Fibroblast of peridontal ligament (primary cell): Measurements from ENCODE around the gene SPTBN4.
"Not testable (repeated sequence)": the region's sequence is repeated elsewhere in the genome, so short reads cannot be mapped to it uniquely, and the experiment has no call there.

Source experiments
- DNase-seq: peaks from one replicate; pipeline ENCODE4 v3.0.0-alpha.2; 2010; ENCODE audit errors: extremely low read depth

SPTBN4 gene

DNA sequence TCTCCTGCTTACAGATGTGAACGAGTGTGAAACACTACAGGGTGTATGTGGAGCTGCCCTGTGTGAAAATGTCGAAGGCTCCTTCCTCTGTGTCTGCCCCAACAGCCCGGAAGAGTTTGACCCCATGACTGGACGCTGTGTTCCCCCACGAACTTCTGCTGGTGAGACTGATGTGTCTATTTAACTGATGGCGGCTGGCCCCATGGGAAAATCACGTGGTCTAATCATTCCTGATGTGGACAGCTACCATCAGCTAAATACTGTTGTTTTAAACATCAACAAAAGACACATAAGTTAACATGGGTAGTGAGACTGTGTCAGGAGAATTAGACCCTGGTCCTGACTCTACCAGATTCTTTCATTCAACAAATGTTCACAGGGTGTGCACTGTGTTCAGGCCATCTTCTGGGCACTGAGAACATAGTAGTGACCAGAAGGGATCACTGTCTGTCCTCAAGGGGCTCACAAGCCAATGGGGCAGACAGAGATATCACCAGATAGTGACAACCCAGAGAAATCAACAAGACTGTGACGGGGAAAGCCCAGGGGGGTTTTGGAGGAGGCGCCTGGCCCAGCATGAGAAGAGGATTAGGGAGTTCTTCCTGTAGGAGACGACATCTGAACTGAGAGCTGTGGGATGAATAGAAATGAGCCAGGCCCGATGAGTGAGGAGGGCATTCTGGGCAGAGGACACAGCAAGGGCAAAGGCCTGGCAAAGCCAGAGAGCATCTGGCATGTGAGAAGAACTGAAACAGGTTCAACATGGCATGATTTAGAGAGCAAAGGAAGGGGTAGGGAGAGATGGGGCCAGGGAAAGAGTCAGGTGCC is 152.7 kb downstream of the SPTBN4 start:
- DNase-seq, result no peak

DNA sequence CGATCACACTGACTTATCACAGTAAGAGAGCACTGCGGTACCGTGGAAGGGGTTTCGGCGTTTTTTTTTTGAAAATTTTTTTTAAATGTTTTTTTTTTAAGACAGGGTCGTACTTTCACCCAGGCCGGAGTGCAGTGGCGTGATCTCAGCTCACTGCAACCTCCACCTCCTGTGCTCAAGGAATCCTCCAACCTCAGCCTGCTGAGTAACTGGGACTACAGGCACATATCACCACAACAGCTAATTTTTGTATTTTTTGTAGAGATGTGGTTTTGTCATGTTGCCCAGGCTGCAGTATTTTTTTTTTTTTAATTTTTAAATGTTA is 153.3 kb downstream of the SPTBN4 start:
- no peak for DNase-seq

DNA sequence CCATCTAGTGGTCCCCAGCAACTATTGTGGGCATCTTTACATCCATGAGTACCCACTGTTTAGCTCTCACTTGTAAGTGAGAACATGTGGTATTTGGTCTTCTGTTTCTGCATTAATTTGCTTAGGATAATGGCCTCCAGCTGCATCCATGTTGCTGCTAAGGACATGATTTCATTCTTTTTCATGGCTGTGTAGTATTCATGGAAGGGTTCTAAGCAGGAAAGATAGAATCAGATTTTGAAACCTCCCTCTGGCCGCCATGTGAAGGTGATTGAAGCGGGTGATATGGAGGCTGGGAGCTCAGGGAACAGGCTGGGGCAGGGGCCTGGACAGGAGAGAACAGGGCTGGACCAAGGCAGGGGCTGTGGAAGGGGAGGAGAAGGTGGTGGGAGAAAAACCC is 154.5 kb downstream of the SPTBN4 start:
- DNase-seq, result no peak

DNA sequence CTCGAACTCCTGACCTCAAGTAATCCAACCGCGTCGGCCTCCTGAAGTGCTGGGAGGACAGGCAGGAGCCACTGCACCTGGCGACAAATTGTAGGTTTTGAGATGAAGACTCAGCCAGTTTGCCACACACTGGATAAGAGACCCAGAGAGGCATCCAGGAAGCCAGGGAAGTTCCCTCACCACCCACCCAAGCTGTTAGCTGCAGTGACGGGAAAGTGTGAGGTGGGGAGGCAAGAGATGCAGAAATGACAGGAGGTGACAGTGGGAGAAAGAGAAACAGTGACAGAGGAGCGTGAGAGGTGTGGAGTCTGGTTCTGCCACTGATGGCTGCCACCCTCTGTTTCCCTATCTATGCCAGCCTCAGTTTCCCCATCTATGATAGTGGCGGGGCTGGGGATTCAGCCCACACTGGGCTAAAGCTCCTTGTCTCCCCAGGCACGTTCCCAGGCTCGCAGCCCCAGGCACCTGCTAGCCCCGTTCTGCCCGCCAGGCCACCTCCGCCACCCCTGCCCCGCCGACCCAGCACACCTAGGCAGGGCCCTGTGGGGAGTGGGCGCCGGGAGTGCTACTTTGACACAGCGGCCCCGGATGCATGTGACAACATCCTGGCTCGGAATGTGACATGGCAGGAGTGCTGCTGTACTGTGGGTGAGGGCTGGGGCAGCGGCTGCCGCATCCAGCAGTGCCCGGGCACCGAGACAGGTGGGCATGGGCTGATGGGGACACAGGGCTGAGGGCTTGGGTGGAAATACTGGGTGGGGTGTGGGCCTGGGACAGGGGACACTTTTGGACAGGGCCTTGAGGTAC is 155.4 kb downstream of the SPTBN4 start:
- DNase-seq, result no peak

DNA sequence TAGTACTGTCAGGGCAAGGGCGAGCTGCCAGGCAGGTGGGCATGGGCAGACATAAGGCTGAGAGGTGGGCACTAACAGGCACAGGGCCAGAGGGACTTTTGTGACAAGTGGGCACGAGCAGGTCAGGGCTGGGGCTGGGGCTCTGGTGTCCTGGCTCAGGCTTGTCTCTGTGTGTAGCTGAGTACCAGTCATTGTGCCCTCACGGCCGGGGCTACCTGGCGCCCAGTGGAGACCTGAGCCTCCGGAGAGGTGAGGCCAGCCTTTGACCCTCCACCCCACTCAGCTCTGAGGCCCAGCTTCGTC is 155.9 kb downstream of the SPTBN4 start:
- no peak for DNase-seq

DNA sequence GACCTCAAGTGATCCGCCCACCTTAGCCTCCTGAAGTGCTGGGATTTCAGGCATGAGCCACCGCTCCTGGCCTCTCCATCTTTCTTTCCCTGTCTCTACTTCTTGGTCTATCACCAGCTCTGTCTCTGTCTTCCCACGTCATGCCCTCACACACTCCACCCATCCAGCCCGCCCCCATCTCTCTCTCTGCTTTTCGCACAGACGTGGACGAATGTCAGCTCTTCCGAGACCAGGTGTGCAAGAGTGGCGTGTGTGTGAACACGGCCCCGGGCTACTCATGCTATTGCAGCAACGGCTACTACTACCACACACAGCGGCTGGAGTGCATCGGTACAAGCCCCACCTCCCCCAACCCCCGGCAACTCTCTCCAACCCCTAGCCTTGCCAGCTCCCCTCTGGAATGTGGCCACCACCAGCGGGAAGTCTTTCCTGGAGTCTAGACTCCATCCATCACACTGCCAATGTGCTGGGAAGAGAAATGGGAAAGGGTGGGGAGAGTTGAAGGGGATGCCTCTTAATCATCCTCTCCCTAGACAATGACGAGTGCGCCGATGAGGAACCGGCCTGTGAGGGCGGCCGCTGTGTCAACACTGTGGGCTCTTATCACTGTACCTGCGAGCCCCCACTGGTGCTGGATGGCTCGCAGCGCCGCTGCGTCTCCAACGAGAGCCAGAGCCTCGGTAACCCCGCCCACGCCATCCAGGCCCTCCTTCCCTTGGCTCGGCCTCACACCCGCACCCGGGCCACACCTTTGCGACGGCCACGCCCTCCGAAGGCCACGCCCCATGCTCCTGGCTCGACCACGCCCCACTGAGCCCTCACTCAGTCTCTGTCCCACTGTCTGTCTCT is 156.8 kb downstream of the SPTBN4 start:
- no peak for DNase-seq

DNA sequence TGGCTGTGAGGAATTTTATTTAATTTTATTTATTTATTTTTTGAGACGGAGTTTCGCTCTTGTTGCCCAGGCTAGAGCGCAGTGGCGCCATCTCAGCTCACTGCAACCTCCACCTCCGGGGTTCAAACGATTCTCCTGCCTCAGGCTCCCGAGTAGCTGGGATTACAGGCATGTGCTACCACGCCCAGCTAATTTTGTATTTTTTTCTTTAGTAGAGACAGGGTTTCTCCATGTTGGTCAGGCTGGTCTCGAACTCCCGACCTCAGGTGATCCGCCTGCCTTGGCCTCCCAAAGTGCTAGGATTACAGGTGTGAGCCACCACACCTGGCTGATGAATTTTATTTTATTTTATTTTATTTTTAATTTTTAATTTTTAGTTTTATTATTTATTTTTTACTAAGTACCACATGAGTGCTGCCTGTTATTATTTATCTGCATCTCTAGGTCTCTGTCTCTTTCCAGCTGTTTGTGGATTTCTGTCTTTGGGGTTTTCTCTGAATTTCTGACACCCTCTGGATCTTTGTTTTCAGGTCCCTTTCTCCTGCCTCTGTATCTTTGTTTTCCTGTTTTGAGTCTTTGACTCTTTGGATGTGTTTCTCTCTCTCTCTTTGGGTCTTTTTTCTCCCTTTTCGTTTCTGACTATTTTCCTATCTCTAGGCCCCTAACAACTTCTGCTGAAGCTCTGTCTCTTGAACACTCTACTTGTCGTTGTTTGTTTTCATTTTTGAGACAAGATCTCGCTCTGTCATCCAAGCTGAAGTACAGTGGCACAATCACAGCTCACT is 157.8 kb downstream of the SPTBN4 start:
- DNase-seq, result not testable (repeated sequence)

DNA sequence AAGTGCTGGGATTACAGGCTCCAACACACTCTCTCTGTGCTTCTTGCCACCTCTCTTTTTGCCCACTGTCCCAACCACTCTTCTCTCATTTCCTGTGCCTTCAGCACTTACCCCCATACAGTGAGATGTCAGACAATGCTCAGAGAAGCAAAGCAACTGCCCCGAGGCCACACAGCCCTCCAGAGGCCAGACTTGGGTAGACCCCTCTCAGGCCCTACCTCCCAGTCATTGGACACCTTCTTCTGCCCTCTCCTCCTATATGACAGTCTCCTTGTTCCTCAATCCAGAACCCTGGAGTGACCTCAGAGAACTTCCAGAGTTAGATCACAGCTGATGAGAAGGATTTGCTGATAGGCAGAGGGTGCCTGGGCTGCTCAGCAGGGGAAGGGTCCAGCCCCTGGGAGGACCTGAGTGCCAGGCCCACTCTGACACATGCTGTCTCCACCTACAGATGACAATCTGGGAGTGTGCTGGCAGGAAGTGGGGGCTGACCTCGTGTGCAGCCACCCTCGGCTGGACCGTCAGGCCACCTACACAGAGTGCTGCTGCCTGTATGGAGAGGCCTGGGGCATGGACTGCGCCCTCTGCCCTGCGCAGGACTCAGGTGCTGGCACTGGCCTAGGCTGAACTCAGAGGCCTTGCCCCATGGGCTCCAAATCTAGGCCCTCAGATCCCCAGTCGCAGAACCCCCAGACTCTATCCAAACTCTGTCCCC is 158.8 kb downstream of the SPTBN4 start:
- no peak for DNase-seq
